Hepatocyte (in vitro differentiated cells): ENCODE data around the gene CFLAR.

Source experiments
- EZH2 ChIP-seq: fragments of 200-600 bp; sonication (generic); IDR thresholded peaks from 2 replicates; pipeline ENCODE4 v1.6.1; 2016; ENCODE audit warnings: antibody characterized with exemption, mild to moderate bottlenecking, borderline replicate concordance
- TF ChIP-seq, protein P1 (sequence below): fragments of 200-600 bp; sonication (generic); IDR thresholded peaks from 2 replicates; pipeline ENCODE4 v1.5.1; 2016; ENCODE audit warnings: antibody characterized with exemption, mild to moderate bottlenecking; ENCODE audit not compliant: poor library complexity

DNA sequence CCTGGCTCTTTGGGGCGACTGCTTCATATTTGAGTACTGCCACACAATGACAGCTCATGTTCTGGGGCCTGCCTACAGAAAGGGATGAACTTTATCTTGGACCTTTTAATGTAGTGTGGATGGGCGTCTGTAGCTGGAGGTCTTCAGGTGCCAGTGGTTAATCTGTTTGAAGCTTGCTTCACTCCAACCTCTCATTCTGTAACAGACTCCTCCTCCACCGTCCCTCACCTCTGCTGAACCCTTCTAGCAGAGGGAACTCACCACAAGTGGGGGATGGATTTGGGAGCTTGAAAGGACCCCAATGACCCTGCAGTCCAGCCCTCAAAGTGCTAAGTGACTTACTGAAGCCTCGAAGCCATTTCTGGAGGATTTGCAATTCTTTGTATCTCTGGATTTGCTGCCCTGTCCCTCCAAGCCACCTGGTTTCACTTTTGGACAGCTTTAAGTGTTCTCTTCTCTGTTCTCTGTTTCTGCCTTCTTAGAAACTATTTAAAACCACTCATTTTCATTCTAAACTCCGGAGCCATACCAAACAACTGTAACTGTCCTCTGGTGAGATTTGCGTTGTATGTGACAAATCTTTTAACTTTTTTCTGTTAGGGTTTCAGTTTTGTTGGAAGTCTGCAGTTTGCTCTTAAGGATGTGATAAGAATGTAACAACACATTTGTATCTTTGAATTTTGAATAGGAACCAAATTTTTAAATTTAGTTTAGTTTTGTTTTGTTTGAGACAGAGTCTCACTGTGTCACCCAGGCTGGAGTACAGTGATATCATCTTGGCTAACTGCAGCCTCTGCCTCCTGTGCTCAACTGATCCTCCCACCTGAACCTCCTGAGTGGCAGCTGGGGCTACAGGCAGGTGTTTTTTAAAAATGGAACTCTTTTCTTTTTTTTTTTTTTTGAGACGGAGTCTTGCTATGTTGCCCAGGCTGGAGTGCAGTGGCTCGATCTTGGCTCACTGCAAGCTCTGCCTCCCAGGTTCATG lies 107.4 kb downstream of the CFLAR start:
- TF ChIP-seq, protein P1, sequence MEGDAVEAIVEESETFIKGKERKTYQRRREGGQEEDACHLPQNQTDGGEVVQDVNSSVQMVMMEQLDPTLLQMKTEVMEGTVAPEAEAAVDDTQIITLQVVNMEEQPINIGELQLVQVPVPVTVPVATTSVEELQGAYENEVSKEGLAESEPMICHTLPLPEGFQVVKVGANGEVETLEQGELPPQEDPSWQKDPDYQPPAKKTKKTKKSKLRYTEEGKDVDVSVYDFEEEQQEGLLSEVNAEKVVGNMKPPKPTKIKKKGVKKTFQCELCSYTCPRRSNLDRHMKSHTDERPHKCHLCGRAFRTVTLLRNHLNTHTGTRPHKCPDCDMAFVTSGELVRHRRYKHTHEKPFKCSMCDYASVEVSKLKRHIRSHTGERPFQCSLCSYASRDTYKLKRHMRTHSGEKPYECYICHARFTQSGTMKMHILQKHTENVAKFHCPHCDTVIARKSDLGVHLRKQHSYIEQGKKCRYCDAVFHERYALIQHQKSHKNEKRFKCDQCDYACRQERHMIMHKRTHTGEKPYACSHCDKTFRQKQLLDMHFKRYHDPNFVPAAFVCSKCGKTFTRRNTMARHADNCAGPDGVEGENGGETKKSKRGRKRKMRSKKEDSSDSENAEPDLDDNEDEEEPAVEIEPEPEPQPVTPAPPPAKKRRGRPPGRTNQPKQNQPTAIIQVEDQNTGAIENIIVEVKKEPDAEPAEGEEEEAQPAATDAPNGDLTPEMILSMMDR, result no peak
- no peak for TF ChIP-seq EZH2
